ENCODE data around the gene STK24.

STK24 gene

DNA sequence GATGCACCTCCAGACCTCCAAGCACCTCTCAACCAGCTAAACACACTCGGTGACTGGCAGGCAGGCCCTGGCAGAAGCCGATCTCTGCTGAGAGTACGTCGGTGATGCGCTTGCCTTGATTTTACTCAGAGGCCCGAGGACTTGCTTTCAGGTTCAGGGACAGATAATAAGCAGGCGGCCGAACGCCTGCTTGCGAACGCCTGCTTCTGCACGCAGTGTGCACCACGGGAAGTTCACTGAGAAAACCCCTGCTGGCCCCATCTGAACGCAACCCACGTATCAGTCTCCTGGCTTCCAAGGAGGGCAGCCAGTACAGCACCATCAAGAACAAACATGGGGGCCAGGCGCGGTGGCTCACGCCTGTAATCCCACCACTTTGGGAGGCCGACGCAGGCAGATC, 108.0 kb downstream of the STK24 start:
- H3K36me3 Mint-ChIP-seq (ENCODE audit: low read depth): peaks cover 52% of the 10 kb centered on the region
- peak overlapping the region; percentile 84 to 87 (median 87) for H3K27ac Mint-ChIP-seq
- no peak overlapping the region for H3K4me3 Mint-ChIP-seq
- H3K9me3 Mint-ChIP-seq: no peaks in the 10 kb centered on the region
- TF ChIP-seq, protein P1, sequence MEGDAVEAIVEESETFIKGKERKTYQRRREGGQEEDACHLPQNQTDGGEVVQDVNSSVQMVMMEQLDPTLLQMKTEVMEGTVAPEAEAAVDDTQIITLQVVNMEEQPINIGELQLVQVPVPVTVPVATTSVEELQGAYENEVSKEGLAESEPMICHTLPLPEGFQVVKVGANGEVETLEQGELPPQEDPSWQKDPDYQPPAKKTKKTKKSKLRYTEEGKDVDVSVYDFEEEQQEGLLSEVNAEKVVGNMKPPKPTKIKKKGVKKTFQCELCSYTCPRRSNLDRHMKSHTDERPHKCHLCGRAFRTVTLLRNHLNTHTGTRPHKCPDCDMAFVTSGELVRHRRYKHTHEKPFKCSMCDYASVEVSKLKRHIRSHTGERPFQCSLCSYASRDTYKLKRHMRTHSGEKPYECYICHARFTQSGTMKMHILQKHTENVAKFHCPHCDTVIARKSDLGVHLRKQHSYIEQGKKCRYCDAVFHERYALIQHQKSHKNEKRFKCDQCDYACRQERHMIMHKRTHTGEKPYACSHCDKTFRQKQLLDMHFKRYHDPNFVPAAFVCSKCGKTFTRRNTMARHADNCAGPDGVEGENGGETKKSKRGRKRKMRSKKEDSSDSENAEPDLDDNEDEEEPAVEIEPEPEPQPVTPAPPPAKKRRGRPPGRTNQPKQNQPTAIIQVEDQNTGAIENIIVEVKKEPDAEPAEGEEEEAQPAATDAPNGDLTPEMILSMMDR (IDR thresholded peaks at IDR 0.05; ENCODE audit: unreplicated experiment in 3 of 3): no peak
- H3K27me3 Mint-ChIP-seq (ENCODE audit: low read depth): no peaks in the 10 kb centered on the region
- H3K4me1 Mint-ChIP-seq: peaks cover 29% of the 10 kb centered on the region

DNA sequence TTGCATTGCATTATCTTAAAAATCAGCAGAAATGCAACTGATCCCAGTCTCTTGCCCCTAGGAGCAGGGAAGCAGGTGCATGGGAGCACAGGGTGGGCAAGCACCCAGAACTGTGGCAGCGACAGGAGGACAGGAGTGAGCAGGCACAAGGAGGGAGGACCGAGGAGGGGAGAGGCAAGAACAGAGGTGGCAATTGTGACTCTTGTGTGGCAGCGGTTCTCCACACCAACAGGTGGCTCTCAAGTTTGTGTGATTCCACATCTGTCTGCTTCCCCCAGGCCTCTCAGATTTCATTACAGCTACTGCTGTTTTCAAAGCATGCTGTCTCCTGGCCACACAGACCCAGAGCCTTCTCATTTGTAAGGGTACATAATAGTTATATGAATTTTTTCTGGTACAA, 108.5 kb downstream of the STK24 start:
- Mint-ChIP-seq H3K27me3 (ENCODE audit: low read depth) (no peaks in the 10 kb centered on the region), H3K9me3 (no peaks in the 10 kb centered on the region), H3K4me1 (peaks cover 30% of the 10 kb centered on the region), H3K36me3 (ENCODE audit: low read depth) (peaks cover 54% of the 10 kb centered on the region), H3K4me3 (no peak overlapping the region), H3K27ac (peak overlapping the region; percentile 84 to 87 (median 87))
- TF ChIP-seq, protein P1 (IDR thresholded peaks at IDR 0.05; ENCODE audit: unreplicated experiment in 3 of 3): peak in 1 of 3 experiments; percentile 18

DNA sequence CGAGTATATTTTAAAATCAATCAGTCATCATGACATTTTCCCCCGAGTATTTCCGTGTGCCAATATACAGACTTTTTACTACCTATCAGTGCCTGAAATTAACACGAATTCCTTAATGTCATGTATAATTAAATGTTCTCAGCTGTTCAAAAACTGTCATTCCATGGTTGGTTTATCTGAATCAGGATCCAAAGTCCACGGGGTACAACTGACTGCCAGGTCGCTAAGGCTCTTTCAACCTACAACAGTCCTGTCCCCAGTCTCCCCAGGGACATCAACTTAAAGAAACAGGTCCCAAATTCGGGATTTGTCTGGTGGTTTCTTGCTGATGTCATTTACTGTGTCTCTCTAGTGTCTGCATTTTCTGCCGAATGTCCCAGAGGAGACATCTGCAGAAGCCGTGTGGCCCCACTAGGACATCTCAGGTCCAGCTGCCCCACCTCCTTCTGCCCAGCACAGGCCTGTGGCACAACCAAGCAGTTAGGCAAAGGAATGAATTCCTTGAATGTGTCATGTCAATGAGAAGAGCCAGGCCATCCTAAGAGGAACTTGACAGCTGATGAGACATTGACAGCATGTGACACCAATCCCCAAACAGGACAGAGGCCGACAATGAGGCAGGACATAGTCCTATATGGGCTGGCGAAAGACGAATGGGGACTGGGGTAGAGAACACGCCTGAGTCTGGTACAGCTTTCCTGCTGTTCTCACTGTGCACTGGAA, 109.5 kb downstream of the STK24 start:
- Mint-ChIP-seq H3K36me3 (ENCODE audit: low read depth) (peaks cover 55% of the 10 kb centered on the region), H3K27me3 (ENCODE audit: low read depth) (no peaks in the 10 kb centered on the region), H3K9me3 (no peaks in the 10 kb centered on the region), H3K4me3 (no peak overlapping the region), H3K4me1 (peaks cover 39% of the 10 kb centered on the region), H3K27ac (peak overlapping the region in 2 of 3 experiments; percentile 87)
- TF ChIP-seq, protein P1 (IDR thresholded peaks at IDR 0.05; ENCODE audit: unreplicated experiment in 3 of 3): no peak

DNA sequence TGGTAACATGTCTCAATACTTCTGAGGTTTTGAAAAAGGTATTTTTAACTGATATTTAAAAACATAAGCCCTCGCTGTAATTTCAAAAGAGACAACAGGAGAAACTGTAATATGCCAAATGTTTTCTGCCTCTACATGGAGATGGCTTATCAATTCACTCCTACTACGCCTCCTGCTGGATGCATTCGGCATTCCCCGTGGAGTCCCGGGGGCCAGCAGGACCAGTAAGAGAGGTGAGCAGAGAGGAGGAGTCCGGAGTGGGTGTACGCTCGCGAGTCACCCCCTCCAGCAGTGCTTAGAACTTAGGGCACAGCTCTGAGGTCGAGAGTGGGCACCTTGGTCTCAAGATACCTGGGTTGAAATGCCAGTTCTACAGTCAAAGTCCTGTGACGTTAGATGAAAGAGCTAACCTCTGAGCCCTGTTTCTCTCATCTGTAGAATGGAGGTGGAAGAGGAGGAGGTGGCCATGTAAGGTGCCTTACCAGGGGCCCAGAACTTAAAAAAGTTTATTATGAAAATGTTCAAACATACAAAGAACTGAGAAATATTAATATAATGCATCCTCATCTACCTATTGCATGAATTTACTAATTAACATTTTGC, 110.2 kb downstream of the STK24 start:
- no peak overlapping the region for H3K27ac Mint-ChIP-seq
- H3K27me3 Mint-ChIP-seq (ENCODE audit: low read depth): no peaks in the 10 kb centered on the region
- peaks cover 42% of the 10 kb centered on the region for H3K4me1 Mint-ChIP-seq
- H3K9me3 Mint-ChIP-seq: no peaks in the 10 kb centered on the region
- TF ChIP-seq, protein P1 (IDR thresholded peaks at IDR 0.05; ENCODE audit: unreplicated experiment in 3 of 3): peak; percentile 47 to 62 (median 58)
- H3K36me3 Mint-ChIP-seq (ENCODE audit: low read depth): peaks cover 53% of the 10 kb centered on the region
- H3K4me3 Mint-ChIP-seq: no peak overlapping the region

DNA sequence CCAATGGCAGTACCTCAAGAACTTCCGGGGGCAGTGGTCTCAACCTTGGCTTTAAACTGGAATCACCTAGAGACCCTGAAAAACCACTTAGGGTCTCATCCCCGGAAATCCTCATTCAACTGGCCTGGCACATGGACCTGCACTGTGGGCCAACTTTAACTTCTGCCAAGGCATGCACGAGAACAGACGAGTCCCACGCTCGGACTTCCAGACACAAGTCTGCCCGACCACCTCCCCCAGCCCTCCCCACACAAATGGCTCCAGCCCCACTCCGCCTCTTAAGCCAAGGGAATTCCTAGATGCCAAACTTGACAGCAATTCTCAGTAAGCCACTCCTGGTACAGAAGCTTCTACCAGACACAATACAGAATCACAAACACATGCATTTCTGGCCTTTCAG, 114.0 kb downstream of the STK24 start:
- Mint-ChIP-seq H3K27me3 (ENCODE audit: low read depth) (no peaks in the 10 kb centered on the region), H3K36me3 (ENCODE audit: low read depth) (peaks cover 70% of the 10 kb centered on the region), H3K9me3 (no peaks in the 10 kb centered on the region), H3K27ac (peak overlapping the region; percentile 13 to 69 (median 32)), H3K4me1 (peaks cover 45% of the 10 kb centered on the region), H3K4me3 (no peak overlapping the region)
- TF ChIP-seq, protein P1 (IDR thresholded peaks at IDR 0.05; ENCODE audit: unreplicated experiment in 3 of 3): no peak
